Measurements from ENCODE around the gene SAMM50.

The SAMM50 gene

GRCh38 chr22:43980996-43981395 is 25.8 kb downstream of the SAMM50 start:
- DNase-seq: no peak

- DNase-seq: no peak
Measured at GRCh38 chr22:43983808-43984207, 28.6 kb downstream of the SAMM50 start.

GRCh38 chr22:43985532-43985931 is 30.3 kb downstream of the SAMM50 start:
- DNase-seq: no peak

GRCh38 chr22:43988116-43988820 is 33.0 kb downstream of the SAMM50 start:
- no peak for DNase-seq

DNA sequence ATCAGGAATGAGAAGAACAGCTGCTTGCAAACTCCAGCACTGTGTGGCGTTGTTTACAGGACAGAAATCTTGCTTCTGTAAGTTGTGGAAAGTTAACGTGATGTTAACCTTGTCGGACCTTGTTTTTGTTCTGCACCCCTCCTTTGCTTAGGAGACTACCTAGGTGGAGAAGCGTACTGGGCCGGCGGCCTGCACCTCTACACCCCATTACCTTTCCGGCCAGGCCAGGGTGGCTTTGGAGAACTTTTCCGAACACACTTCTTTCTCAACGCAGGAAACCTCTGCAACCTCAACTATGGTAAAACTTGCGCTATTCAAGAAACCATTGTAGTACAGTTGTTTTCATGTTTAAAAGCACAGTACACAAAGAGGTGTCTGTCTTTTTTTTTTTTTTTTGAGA is 33.7 kb downstream of the SAMM50 start:
- no peak for DNase-seq

DNA sequence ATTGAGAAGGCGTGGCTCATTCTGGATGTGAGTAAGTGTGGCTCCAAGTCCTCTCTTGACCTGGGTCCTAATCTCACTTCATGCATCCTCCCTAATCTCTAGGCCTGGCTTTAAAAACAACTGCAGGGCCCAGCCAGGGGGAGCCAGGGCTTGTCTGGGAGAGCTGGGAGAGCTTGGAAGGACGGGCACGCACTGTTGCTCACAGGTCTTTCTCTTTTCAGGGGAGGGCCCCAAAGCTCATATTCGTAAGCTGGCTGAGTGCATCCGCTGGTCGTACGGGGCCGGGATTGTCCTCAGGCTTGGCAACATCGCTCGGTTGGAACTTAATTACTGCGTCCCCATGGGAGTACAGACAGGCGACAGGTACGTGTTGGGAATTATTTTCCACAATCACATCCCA is 34.8 kb downstream of the SAMM50 start:
- no peak for DNase-seq

DNA sequence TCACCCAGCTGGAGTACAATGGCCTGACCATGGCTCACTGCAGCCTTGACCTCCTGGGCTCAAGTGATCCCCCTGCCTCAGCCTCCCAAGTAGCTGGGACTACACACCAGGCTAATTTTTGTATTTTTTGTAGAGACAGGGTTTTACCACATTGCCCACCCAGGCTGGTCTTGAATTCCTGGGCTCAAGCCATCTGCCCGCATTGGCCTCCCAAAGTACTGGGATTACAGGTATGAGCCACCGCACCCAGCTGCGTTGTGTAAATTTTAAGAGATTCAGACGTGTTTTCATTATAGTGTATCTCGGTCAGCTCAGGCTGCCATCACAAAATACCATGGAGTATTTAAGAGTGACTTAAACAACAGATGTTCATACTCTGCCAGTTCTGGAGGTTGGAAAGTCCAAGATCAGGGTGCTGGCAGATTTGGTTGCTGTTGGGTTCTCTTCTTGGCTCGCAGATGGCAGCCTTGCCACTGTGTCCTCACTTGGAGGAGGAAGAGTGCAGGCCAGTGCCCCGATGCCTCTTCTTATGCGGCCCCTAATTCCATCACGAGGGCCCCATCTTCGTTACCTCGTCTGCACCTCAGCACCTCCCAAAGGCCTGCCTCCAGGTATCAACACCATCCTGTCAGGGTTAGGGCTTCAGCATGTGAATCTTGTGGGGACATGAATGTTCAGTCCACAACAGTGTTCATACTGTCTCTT is 36.2 kb downstream of the SAMM50 start:
- no peak for DNase-seq

- DNase-seq: no peak
Measured at GRCh38 chr22:43992331-43992821, 37.1 kb downstream of the SAMM50 start.

DNA sequence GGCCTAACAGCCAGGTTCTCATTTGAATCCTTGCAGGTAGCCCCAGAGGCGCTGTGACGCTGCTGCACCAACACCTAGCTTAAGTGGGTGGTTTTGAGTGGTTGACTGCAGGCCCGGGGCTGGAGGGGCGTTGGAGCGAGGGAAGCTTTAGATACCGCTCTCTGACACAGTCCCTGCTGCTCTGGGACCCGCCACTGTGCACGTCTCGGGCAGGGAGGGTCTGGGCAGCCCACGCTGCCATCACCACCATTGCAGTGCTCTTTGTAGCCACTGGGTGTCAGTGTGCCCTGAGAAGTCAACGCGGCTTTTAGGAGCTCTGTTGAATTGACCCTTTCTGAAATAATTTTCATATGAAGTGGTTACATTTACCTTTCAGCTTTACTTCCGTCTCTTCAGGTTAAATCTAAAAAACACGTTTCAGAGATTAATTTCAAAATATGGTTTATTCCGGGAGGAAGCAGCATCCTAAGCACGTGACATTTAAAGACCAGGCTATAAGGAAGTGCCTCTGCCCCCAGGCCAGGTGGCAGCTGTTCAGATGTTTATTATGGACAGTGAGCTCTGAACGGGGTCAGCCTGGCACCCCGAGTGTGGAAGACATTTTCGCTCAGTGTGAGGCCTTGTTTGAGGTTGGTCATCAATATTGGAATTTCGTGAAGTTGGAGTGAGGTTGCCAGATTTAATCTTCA is 38.0 kb downstream of the SAMM50 start:
- peak; percentile 65 for DNase-seq

- no peak for DNase-seq
Measured at GRCh38 chr22:43994006-43994405, 38.8 kb downstream of the SAMM50 start.

- no peak for DNase-seq
Measured at GRCh38 chr22:43994416-43994815, 39.2 kb downstream of the SAMM50 start.

GRCh38 chr22:43995057-43995685 is 39.9 kb downstream of the SAMM50 start:
- no peak for DNase-seq

DNA sequence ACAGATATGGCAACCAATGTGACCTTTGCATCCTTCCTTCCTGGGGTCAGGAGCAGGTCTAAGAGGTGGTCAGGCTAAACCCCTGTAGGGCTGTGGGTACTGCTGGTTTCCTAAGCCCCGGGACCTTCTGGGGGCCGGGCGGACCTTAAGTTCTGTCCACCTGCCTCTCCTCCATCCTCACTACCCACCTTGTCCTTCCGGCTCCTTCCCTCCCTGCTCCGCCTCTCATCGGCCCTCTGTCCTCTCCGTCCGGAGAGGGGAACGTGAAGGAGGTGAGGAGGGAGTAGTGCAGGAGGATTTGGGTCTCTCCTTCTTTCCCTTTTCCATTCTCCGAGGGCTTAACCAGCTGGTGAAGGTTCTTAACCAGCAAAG is 40.5 kb downstream of the SAMM50 start:
- DNase-seq: no peak

GRCh38 chr22:43996170-43996980 is 41.1 kb downstream of the SAMM50 start:
- peak; percentile 79 for DNase-seq

DNA sequence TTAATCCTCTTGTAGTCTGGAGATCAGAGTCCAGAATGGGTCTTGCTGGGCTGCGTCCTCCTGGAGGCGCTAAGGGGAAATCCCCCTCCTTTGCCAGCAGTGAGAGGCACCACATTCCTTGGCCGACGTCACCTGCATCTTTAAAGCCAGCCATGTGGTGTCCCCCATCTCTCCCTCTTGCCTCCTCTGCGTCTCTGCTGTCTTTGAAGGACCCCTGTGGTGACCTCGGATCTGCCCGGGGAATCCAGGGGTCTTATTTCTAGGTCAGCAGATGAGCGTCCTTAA is 41.7 kb downstream of the SAMM50 start:
- DNase-seq: no peak

GRCh38 chr22:43998679-43999264 is 43.5 kb downstream of the SAMM50 start:
- DNase-seq: no peak

- DNase-seq: no peak
Measured at GRCh38 chr22:43999378-43999777, 44.1 kb downstream of the SAMM50 start.

GRCh38 chr22:44000123-44000522 is 44.9 kb downstream of the SAMM50 start:
- no peak for DNase-seq

- no peak for DNase-seq
Measured at GRCh38 chr22:44001521-44001920, 46.3 kb downstream of the SAMM50 start.

GRCh38 chr22:44002324-44002723 is 47.1 kb downstream of the SAMM50 start:
- no peak for DNase-seq

DNA sequence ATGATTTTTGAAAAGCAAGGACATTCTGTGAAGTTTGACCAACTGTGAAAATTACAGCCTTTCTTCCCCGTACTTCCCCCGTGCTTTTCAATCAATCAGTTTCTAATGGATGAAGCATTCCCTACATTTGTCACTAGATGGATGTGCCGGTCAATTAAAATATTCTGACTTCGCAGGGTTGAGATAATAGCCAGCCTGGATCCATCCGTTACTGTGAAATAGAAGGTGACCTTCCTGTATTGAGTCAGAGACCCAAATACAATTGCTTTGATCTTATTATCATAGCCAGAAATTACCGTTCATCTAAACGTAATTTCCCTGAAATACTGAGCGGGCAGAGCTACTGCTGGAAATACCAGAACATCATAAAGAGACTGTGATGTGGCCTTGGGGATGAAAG is 47.8 kb downstream of the SAMM50 start:
- DNase-seq: no peak

DNA sequence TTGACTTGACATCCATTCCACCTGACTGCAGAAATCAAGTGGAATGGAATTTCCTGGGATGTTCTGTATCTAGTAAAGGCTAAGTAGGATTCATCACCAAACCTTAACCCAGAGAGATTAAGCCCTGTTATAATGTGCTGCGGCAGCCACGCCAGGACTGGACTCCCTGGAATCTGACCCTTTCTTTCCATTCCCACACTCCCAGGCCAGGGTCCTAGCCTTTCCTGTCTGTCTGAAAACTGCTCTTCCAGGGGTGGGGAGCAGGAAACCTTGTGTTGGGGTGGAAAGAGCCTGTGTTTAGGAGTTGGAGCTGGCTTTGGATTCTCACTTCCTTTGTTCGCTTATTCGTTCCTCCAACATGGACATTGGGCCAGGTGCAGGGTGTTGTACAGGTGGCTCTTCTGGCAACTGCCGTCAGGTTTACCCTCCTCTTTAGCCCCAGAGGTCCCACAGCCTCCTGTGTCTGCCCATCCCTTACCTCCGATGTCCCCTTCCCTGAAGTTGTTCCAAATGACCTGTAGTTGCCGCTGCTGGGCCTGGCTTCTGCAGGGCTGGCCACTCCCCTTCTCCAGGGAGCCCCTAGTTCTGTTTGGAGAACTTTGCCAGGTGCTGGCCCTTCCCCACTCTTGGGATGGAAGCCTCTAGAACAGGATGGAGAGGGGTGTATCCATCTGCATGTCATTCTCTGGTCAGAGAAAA is 48.3 kb downstream of the SAMM50 start:
- no peak for DNase-seq

Measured in CD4-positive, alpha-beta T cell treated with Interleukin-6 for 4 hours (primary cell).